GM19455 (cell line): ENCODE data around the gene SSR4.

Experiments used
- ATAC-seq: cut with Tn5 transposase; IDR thresholded peaks from one replicate; pipeline ENCODE4 v1.9.1; 2021; ENCODE audit not compliant: unreplicated experiment

SSR4 gene

GRCh38 chrX:153769158-153769864 is 25.2 kb upstream of the SSR4 start:
- no peak for ATAC-seq

- ATAC-seq = no peak
Measured at GRCh38 chrX:153769865-153770600, 24.4 kb upstream of the SSR4 start.

GRCh38 chrX:153770601-153771414 is 23.7 kb upstream of the SSR4 start:
- no peak for ATAC-seq

- ATAC-seq = no peak
Measured at GRCh38 chrX:153771415-153772315, 22.8 kb upstream of the SSR4 start.

GRCh38 chrX:153772316-153773217 is 21.9 kb upstream of the SSR4 start:
- no peak for ATAC-seq

- ATAC-seq = no peak
Measured at GRCh38 chrX:153773218-153773611, 21.3 kb upstream of the SSR4 start.

GRCh38 chrX:153773741-153774575 is 20.5 kb upstream of the SSR4 start:
- ATAC-seq = no peak

GRCh38 chrX:153774576-153775292 is 19.7 kb upstream of the SSR4 start:
- no peak for ATAC-seq

GRCh38 chrX:153775293-153776119 is 19.0 kb upstream of the SSR4 start:
- ATAC-seq = no peak

- ATAC-seq = no peak
Measured at GRCh38 chrX:153776120-153776599, 18.3 kb upstream of the SSR4 start.

GRCh38 chrX:153776611-153777045 is 17.8 kb upstream of the SSR4 start:
- no peak for ATAC-seq

- no peak for ATAC-seq
Measured at GRCh38 chrX:153777261-153778090, 17.0 kb upstream of the SSR4 start.

- ATAC-seq = no peak
Measured at GRCh38 chrX:153778181-153778580, 16.3 kb upstream of the SSR4 start.

- no peak for ATAC-seq
Measured at GRCh38 chrX:153778684-153779101, 15.8 kb upstream of the SSR4 start.

- no peak for ATAC-seq
Measured at GRCh38 chrX:153779891-153780677, 14.4 kb upstream of the SSR4 start.
